Activated effector memory CD4-positive, alpha-beta T cell treated with Interleukin-2 at 50 U/mL for 16 hours (primary cell): Measurements from ENCODE around the gene EPHA2.

Experiments
- DNase-seq: peaks from one replicate; pipeline ENCODE4 v3.0.0-alpha.2; 2020

The EPHA2 gene

DNA sequence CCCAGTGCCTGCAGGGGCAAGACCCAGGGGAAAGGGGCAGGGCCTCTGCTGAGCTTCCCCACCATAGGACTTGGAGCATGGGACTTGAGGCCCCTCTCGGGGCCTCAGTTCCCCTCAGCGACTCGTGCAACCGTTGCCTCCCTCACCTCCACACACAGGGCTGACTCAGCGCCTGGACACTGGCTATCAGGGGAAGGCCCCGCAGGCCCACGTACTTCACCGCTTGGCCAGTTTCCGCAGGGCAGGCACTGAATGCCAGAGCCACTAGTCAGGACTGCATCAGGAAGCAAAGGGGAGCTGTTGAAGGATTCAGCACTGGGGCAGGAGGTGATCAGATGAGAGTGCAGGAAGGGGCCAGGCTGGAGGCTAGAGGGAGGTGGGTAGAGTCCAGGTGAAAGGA is 66.9 kb downstream of the EPHA2 start:
- DNase-seq, result no peak

- DNase-seq, result no peak
These were observed 67.4 kb downstream of the EPHA2 start for GRCh38 chr1:16088351-16088911.

DNA sequence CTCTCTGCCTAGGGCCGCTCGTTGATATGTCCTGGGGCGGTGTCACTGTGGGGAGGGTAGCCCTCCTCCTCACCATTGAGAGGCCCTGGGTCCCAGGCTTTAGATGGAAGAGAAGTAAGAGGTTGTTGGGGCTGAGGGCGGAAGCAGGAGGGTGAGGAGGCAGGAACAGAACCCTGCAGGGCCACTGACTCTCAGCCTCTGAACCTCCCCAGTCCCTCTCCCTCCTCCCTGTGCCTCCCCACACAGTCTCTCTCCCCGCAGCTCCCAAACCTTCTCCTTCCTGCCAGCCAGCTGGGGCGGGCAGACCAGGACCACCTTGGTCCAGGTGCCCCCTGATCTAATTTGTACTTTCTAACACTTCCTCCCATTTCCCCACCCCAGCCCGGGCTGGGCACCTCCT is 68.1 kb downstream of the EPHA2 start:
- DNase-seq, result no peak

DNA sequence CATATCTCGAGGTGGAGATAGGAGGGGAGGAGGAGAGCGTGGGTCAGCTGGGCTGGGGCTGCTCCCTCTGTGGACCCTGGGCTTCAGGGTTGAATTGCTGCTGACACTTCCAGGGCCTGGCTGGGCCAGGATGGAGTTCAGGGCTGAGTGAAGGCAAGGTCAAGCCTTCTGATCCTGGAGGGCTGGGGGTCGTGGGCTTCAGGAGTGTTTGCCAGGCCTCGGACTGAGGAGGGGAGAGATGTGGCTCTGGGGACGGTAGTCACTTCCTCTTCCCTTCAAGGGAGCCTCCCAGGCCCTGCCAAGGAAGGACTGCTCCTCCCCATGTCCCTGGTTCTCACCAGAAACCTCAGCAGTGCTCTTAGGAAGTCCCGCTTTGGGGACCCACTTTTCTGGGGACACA is 70.3 kb downstream of the EPHA2 start:
- no peak for DNase-seq

- no peak for DNase-seq
These were observed 72.4 kb downstream of the EPHA2 start for GRCh38 chr1:16083486-16083885.

- peak; percentile 35 for DNase-seq
These were observed 73.4 kb downstream of the EPHA2 start for GRCh38 chr1:16082283-16083038.

DNA sequence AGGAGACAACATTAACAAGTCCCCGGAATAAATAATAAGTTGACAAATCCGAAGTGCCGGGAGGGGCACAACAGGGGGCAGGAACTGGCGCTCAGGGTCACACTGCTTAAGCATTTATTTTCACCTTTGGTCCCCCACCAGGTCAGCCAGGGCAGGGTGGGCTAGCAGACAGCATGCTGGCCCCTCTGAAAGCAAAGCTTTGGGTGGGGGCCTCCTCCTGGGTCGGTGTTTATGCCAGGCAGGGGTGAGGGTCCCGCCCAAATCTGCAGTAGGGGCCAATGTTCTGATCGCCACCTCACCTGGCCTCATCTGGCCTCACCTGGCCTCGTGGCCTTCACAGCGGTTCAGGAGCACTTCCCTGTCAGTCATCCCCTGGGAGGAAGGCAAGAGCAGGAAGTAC is 74.2 kb downstream of the EPHA2 start:
- DNase-seq, result no peak

GRCh38 chr1:16080422-16081150 is 75.3 kb downstream of the EPHA2 start:
- no peak for DNase-seq

- peak; percentile 65 for DNase-seq
These were observed 76.8 kb downstream of the EPHA2 start for GRCh38 chr1:16078925-16079656.

- no peak for DNase-seq
These were observed 78.2 kb downstream of the EPHA2 start for GRCh38 chr1:16077406-16078245.

DNA sequence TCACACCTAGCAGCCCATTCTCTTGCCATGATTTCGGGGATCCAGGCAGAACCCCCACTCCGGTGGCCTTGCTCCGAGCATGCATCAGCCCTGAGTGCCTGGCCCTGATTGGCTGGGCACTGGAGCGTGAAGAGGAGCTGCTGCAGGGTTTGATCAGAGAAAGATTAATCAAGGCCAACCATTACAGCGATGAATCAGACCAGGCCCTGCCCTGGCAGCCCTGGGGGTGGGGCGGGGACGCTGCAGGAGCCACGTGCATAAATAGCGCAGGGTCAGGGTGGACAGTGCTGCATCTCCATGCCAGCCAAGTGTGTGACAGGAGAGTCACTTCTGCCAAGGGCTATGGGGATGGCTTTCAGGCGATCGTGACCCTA is 79.0 kb downstream of the EPHA2 start:
- no peak for DNase-seq

GRCh38 chr1:16076031-16076864 is 79.6 kb downstream of the EPHA2 start:
- no peak for DNase-seq

DNA sequence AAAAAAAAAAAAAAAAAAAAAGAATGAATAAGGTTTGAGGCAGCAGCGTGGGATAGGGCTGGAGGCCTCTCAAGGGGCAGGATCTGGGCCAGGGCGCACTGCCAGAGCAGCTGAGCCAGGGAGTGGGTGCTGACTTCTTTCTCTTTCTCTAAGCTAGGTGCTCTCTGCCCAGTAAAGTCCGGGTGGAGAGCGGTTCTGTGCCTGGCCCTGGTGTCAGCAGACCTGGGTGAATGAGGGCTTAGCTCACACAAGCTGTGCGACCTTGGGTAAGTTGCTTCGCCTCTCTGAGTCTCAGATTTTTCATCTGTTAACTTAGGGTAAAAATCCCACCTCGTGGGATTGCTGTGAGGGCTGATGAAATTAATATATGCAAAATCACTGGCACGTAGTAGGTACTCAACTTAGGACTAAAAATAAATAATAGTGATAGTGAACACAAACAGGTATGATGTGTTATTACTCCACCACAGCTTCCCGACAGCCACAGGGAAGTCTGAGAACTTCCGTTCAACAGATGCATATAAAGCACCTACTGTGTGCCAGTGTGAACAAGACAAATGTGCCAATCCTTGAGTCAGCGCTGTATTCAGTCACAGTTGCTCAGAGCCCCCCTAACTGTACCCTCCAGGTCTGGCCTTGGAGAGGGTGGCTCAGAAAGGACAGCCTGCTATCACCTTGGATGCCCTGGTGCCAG is 80.4 kb downstream of the EPHA2 start:
- no peak for DNase-seq
